HG03378 (cell line): Measurements from ENCODE around the gene CNKSR2.

Experiments used
- ATAC-seq: cut with Tn5 transposase; IDR thresholded peaks from one replicate; pipeline ENCODE4 v1.9.1; 2021; ENCODE audit warnings: mild to moderate bottlenecking, moderate library complexity; ENCODE audit not compliant: unreplicated experiment

Gene CNKSR2

DNA sequence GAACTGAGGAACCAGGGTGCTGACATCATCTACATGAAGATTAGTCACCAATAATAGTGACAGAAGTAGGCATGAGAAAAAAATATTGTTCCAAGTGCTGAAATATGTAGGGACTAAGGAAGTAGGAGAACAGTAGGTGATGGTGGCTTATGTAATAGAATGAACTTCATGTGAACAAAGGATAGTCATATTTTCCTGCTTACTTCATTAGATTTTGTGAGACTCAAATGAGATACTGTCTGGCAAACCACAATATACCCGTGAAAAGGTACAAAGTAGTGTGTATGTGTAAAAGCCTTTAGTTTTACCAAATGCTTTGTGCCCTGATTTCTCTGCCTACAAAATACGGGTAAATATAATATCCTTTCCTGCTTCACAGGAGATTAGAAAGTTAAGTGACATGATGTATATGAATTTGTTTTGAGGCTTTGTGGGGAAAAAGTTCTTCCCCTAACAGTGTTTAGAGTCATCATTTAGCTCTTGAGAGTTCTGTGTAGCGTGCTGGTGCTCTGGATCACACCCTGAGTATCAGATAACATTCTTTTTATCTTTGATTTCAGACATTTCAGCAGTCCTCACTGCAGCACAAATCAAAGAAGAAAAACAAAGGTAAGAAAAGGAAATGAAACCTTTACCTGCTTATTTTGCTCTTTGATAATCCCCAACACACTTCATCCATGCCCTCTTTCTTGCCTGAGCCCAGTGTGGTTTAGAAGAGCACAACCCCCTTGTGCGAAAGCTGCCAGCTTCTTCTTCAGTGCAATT is 216.0 kb downstream of the CNKSR2 start:
- ATAC-seq = no peak

DNA sequence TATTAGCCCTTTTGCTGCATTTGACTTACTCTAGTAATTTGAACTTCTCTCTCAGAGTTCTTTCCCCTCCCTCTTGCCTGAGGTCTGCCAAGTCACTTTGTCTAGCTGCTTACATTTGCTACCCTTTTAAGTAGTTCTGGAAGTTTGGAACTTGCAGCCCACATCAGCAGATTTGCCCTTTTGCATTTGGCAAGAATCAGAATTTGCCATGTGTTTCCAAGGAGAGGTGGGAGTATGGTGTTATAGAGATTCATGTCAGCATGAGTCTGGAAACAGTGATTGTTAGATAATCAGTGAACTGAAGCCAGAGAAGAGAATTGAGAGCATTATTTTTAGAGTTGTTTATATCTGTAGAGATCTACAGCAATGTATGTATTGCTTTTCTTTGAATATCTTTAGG is 231.8 kb downstream of the CNKSR2 start:
- ATAC-seq = no peak

DNA sequence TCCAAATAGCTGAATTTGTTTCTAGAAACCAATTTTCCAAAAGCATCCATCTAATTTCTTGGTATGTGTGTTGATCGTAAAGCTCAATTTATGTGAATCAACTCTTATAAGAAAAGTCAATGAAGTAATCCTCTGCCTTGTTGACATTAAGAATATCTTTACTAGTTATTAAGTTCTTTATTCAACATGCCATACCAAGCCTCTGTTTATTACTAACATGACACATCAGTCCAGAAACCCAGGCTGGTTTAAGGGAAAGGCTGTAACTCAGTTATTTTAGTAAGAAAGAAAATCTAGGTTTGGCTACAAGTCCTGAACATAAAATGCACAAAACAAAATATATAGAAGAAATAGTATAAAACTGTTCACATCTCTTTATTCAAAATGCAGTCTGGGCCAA is 235.9 kb downstream of the CNKSR2 start:
- ATAC-seq = no peak

DNA sequence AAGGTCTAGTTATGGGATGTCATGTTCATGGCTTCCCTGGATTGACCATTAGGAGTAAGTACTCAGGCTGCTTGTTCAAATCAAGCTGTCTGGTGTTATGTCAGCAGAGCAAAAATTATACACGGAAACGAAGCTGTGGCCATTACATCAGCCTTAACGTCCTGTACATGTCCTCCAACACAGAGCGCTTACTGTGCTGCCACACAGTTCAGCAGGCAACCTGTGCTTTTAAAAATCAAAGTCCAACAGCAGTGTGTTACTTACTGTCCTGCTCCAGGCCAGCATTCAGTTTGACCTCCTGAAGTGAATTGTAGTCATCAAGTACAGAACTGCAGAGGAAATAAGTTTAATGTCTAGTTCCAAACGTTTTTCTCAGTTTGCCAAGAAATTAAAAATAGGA is 237.9 kb downstream of the CNKSR2 start:
- no peak for ATAC-seq

DNA sequence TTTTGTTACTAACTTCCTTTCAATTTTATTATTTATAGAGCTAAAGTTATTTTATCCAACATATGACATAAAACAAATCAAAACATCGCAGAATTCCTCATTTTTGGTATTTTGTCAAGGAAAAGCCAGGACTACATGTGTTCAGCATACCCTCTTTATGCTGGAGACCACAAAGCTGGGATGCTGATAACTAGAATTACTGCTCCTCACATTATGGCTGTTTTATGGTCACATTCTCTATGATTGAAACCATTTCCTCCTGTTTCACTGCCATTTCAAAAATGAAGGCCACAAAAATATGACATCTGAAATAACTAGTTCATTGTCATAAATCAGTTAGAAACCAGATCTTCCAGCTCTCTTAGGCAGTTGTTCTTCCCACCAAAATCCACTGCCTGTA is 242.2 kb downstream of the CNKSR2 start:
- no peak for ATAC-seq

DNA sequence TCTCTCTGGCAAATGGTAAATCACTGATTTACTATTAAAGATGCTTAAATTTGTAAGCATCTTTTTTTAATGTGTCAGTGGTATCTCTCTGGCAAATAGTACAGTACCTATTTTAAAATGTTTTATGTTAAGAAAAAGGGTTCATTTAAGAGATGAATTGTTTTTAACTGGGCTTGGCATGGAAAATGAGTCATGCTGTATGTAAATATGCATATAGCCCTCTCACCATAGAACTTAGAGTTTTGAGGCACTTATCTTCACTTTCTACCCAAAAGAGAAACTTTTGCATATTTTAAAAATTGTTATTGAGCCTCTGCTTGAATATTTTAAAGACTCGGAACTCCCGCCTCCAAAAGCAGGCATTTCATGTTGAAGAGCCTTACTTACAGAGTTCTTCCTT is 246.0 kb downstream of the CNKSR2 start:
- no peak for ATAC-seq

DNA sequence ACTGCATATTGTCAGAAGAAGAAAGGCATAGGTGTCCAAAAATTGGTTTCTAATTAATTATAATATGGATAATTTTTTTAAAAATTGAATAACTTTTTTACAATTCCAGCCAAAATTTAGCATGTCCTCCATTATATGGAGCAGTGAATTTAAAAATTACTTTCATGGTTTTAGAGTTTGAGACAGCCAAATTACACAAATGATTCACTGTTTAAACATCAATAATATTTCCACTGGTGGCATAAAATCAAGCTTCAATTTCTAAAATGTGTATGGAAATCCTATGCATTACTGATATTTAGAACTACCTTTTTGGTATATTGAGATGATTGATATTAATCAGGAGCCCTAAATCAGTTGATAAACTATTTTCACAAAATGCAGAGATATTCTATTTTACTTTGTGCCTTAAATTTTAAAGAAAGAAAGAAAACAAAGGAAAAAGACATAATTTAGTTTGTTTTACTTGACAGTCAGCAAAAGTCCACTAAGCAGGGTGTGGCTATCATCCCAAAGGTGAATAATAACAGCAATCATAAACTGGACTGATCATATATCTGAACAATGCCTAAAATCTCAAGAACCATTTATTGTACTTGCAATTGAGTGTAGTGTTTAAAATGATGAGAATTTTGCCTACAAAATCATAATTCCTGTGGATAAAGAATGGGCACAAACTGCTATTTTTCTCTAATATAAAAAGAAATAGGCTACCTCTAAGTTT is 249.7 kb downstream of the CNKSR2 start:
- ATAC-seq = no peak

DNA sequence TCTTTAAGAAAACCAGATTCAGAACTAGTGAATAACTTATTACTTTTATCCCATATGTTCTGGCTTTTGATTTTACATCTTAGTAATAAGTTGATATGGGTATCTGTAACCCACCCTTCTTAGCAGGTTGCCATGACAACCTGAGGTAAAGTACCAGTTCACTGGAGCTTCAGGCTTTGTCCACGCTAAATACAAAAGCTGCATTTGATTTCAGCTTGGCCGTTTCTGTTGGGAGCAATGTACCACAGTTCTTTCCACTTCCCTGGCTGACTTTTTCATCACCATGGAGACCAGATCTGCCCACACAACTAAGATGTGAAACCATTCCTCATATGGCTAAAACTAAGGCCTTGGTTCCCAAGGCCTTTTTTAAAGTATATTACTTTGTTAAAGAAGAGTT is 257.8 kb downstream of the CNKSR2 start:
- ATAC-seq = no peak

DNA sequence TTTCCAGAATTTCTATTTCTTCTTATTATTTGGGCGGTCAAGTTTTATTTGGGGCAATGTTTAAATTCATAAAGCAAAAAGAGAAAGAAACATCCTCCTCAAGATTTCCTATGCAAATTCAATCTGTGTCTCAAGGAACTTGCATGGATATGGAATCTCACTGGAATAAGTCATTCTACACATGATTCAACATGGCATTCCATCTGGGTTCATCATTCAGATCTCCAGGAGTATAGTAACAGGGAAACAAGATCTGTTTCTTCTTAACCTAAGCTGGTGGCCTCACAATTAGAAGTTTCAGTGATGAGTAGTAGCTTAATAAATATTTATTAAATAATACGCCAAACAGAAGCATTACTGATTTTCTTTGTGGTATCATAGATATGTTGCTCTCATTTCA is 264.1 kb downstream of the CNKSR2 start:
- ATAC-seq = no peak

DNA sequence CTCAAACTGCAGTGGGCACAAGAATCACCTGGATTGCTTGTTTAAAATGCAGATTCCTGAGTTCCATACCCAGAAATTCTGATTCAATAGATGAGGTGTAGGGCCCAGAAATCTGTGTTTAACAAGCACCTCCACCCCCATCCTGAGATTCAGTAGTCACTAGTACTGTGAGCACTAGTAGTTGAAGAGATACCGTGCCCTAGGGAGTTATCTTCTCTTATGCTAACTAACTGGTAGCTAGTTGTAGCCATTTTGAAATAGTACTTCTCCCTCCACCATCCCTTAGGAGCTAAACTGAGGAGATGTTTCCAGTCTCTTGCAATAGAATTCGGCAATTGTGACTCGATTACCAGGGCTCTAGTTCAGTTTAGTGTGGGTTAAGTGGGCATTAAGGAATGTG is 265.6 kb downstream of the CNKSR2 start:
- ATAC-seq = no peak

DNA sequence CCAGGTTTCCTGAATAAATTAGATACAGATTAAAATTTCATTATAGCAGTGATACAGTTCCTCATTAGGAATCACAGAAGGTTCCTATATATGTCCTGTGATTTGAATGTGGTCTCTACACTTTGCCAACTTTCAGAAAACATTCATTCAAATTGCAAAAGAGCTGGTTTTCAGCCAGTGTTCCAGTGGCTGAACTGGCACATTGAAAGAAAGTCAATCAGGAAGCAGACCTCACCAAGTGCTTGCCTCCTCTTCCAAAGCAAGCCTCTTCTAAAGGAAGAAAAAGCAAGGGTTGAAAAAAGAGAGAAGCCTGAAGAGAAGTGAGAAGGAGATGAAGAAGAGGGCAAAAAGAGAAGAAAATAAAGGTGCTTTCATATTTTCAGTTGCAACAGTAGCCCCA is 271.2 kb downstream of the CNKSR2 start:
- ATAC-seq = no peak

DNA sequence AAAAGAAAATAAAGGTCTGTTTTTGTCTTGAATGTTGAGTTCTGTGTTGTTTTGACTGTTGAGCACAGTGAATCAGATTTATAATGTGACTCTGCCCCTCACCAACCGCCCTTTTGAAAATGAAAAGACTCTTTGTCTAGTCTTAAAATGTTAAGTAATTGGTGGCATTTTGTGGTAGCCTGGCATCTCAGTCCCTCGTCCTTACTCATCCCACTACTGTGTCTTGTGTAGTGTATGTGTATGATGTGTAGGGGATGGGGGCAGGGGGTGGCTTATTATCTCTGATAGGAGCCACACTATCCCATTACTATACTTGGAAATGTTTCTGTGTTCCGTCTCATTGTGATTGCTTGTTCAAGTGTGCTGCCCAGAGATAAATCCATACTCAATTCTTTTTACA is 271.7 kb downstream of the CNKSR2 start:
- ATAC-seq = no peak

DNA sequence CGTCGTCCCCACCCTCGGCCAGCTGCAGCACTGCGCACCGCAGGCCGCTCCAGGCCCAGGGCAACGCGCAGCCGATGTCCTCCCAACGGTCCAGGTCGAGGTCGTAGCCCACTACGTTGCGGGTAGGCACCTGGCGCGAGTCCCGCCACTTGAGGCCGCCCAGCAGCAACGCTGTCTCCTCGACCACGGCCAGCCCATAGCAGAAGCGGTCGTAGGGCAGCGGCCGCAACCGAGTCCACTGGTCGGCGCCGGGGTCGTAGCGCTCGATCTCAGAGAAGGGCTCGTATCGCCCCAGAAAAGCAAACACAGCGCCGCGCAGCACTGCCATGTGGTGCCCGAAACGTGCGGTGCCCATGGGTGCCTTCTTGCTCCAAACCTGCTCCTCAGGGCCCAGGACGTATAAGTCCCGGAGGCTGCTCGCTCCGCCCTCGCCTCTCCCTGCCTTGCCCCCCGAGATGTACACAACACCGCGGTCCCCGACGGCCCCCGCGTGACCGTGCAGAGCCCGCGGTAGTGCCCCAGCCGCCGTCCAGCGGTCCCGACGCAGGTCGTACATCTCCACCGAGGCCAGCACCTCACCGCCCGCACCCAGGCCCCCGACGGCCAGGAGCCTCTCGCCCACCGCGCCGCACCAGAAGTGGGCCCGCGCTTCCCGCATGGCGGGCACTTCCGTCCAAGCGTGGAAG is 281.8 kb downstream of the CNKSR2 start:
- no peak for ATAC-seq

DNA sequence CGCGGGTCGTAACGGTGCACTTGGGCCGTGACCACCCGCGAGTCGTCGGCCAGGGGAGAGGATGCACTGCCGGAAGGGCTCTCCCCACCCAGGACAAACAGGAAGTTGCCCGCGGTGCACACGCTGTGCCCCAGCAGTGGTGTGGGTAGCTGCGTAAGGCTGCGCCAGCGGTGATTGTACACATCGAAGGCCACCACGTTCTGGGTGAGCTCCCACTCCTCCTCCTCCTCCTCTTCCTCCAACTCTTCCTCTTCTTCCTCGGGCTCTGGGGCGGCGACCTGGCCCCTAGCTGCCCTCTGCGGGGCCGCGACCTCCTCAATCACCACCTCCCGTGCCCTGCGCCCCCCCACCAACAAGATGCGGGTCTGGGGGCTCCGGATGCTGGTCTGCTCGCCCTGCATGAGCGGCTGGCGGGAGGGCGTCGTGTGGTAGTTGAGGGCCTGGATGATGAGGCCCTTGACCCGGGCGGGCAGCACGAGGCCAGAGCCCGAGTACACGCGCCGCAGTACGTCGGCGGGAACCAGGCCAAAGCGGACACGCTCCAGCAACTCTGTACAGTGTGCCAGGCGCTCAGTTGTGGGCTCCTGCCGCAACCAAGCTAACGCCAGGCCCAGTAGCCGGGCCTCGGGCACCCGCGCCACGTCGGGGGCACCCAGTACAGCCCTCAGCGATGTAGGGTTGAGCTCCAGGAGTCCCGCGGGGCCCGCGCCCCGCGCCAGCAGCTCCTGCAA is 282.5 kb downstream of the CNKSR2 start:
- ATAC-seq = no peak

DNA sequence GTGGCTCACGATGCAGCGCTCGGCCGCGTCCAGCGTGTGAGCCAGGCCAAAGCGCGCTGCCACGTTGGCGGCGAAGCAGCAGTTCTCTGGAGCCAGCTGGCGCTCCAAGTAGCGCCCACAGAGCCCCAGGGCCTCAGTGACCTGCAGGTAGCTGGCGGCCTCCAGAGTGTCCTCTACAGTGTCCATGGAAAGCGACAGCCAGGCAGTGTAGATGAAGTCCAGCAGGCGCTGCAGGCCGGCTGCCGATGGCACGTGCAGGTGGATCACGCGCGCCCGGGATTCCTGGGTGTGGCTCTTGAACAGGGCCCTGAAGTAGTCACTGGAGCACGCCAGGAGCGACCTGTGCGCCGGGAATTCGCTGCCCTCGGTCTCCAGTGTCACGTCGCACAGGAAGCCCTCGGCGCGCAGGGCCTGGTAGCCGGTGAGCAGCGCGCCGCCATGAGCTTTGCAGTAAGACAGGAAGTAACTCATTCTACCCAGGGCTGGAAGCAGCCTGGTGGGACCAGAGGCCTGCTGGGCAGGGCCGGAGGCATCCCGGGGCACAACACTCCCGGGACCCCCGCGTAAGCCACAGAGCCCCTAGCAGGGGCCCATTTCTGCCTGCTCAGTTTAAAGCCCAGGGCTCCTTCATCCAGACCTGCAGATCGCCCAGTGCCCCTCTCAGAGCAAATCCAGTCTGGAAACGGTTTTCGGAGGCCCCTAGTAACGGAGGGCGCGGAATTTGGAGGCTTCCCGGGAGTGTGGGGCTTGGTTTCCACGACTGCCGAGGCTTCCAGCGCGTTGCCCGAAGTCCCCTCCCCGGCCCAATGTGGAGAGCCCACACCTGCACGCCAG is 283.3 kb downstream of the CNKSR2 start:
- ATAC-seq = no peak

DNA sequence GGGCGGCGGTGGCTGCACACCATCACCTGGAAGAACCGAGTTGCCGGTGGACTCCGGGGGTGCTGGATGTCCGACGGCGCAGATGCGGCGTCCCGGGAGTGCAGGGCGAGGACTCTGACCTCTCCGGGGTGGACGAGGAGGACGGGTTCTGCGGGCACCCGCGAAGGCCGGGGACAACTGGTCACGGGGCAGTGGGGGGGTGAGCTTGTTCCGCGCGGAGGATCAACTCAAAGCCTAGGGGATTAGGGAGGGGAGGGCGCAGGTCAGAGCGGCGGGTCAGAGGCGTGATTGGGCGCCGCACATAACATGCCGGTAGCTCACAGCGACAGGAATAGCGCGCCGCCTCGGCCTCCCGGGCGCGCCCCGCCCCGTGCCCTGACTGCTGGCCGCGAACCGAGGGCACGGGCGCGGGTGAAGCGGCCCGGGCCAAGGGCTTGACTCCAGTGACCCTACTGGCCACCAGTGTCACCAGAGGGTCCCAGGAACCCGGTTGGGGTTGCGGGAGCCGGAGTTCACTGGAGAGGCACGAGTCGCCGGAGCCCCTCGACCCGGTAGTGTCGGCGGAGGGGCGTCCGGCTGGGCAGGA is 284.0 kb downstream of the CNKSR2 start, which contains the start of gene KLHL34:
Gene KLHL34 (minus strand): TSS at position 179 of the 586 bp plus-strand sequence. CDS start 542 bp downstream, outside the sequence.
- ATAC-seq = no peak

DNA sequence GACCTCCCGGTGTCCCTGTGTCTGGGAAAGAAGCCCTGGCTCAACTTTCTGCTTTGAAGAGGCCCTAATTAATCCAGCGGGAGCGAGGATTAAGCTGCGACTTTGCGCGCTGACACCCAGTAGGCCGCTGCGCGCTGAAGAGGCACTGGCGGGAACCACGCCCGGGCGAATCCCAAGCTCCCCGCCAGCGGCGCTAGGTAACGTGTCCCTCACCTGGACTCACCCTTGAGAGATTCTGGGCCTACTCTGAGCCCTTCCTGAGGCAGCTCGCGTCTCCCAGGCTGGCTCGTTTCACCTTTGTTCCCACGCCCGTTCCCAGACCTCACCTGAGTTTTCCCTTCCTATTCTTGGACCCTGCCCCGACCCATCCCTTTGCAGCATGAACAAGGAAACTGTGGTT is 284.5 kb downstream of the CNKSR2 start:
- ATAC-seq = no peak

DNA sequence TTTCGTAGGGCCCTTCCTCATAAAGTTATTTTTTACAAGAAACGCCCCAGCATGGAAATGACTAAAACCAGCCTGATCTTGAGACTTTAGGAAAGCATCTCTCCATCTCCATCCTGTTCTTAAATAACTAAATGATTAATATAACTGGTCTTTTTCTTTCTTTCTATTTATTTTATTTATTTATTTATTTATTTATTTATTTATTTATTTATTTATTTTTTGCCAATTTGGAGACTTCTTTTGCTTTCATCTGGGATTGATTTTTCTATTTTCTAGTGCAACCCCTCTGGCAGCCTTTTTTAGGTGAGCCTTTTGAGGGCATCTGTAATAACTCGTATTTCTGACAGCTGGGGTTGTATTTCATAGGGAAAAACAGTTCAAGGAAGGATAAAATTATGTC is 285.1 kb downstream of the CNKSR2 start:
- ATAC-seq = no peak

DNA sequence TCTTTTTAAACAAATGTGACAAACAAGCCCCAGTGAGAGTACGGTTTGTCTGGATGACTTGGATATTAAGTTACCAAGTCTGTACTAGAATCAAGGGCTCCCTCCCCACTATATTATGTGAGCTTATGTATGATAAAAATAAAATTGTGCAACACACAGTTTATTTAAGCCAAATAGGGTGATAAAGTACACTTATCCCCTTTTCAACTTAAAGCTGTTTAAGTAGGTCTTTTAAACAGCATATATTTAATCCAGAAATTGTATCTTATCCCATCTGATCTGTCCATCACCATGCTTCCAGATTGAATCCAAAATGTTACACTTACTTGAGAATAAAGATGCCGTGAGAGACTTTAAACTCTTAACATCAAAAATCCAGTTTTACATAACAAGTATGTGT is 285.9 kb downstream of the CNKSR2 start:
- no peak for ATAC-seq

DNA sequence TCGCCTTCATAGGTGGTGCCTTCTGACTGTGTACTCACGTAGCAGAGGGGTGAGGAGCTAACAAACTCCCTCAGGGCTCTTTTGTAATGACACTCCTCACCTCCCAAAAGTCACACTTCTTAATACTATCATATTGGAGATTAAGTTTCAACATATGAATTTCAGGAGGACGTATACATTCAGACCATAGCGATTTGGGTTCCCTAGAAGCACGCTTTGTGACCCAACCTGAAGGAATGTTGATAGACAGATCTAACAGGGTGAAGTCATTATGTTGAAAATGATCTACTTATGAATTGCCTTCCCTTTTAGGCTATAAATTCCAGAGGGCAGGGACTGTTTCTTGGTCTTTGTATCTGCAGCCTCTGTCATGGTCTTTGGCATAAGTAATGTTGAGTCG is 287.1 kb downstream of the CNKSR2 start:
- no peak for ATAC-seq
